Retinal pigment epithelial cell (primary cell): ENCODE measurements around the gene FUT7.

Source experiments
- DNase-seq: peaks from one replicate; pipeline ENCODE4 v3.0.0-alpha.2; 2010; ENCODE audit warnings: low read depth
- H3K4me3 ChIP-seq: 2 replicates; pipeline ENCODE4 v1.5.1; 2011; ENCODE audit warnings: mild to moderate bottlenecking, low read length, control low read depth, moderate library complexity
- TF ChIP-seq, protein P1 (sequence below): conservative IDR thresholded peaks from 2 replicates; pipeline ENCODE4 v1.5.1; 2011; ENCODE audit warnings: low read depth, low read length, control low read depth, inconsistent platforms

The FUT7 gene

DNA sequence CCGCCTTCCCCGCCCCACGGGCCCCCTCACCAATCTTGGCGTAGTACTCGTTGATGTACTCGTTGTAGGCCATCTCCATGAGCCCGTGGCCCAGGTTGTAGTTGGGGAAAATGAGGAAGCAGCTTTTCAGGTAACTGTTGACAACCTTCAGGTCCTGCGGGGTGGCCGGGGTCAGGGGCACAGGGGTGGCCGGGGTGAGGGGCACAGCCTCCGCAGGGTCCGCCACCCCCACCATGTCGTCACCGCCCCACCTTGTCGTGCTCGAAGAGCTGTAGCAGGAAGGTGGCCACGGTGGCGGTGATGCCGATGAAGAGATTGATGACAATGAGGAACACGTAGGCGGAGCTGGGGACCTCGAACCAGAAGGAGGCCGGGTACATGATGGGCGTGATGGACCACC lies 20.7 kb downstream of the FUT7 start:
- H3K4me3 ChIP-seq = no peak overlapping the region
- TF ChIP-seq, protein P1, sequence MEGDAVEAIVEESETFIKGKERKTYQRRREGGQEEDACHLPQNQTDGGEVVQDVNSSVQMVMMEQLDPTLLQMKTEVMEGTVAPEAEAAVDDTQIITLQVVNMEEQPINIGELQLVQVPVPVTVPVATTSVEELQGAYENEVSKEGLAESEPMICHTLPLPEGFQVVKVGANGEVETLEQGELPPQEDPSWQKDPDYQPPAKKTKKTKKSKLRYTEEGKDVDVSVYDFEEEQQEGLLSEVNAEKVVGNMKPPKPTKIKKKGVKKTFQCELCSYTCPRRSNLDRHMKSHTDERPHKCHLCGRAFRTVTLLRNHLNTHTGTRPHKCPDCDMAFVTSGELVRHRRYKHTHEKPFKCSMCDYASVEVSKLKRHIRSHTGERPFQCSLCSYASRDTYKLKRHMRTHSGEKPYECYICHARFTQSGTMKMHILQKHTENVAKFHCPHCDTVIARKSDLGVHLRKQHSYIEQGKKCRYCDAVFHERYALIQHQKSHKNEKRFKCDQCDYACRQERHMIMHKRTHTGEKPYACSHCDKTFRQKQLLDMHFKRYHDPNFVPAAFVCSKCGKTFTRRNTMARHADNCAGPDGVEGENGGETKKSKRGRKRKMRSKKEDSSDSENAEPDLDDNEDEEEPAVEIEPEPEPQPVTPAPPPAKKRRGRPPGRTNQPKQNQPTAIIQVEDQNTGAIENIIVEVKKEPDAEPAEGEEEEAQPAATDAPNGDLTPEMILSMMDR = no peak
- DNase-seq = no peak

DNA sequence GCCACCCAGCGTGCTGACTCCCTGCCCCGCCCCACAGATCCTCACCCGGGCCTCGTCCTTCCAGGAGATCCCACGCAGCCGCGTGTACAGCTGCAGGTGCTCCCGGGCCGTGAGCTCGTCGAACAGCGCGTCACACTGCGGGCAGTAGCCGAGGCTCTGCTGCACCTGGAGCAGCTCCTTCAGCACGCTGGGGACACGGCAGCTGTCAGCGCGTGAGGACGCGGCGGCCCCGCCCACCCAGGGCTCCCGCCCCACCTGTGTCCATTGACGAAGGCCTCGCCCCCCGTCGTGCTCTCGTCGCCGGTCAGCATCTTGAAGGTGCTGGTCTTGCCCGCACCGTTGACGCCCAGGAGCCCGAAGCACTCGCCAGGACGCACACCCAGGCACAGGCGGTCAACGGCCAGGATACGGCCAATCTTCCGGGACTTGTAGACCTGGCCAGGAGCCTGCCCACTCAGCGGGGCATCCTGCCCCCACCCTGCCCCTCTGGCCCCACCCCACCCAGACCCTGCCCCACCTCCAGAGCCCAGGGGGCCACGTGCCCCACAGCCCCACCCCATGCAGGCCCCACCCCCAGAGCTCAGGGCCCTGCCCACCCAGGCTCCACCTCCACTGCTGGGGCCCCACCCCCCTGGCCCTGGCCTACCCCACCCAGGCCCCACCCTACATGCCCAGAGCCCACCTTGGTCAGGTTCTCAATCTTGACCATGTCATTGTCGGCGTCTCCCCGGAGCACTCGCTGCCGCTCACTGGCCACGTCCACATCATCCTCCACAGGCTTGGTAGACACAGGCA lies 21.8 kb downstream of the FUT7 start:
- no peak overlapping the region for H3K4me3 ChIP-seq
- DNase-seq = no peak
- TF ChIP-seq, protein P1 = no peak

DNA sequence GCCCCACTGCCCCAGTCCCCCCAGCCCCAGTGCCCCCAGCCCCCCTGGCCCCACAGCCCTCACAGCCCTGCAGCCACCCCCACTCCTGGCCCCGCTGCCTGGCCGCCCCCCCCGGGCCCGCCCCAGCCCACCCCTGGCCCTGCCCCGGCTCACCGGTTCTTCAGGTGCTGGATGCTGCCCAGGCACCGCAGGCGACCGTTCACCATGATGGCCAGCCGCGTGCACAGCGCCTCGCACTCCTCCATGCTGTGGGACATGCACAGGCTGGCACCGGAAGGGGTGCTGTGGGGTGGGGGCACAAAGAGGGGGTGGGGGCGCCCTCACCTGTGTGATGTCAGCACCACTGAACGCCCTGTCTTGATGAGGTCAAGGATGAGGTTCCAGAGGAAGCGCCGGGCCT lies 22.7 kb downstream of the FUT7 start:
- DNase-seq = no peak
- TF ChIP-seq, protein P1 = no peak
- no peak overlapping the region for H3K4me3 ChIP-seq

DNA sequence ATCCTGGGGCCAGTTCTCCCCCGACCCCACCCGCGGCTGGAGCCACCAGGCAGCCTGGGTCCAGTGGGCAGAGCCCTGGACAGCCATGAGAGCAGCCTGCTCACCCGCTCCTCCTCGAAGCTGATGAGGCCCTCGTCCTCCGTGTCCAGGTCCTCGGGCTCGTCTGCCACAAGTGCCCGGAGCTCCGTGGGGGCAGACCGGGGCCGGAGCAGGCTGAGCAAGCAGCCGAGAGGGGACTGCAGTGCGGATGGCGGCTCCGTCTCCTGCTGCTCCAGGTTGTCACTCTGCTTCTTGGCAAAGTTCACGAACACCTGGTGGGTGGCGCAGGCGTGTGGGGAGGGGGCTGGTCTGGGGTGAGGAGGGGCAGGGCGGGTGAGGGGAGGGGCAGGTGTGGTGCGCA lies 23.6 kb downstream of the FUT7 start:
- TF ChIP-seq, protein P1 = no peak
- DNase-seq = no peak
- no peak overlapping the region for H3K4me3 ChIP-seq

DNA sequence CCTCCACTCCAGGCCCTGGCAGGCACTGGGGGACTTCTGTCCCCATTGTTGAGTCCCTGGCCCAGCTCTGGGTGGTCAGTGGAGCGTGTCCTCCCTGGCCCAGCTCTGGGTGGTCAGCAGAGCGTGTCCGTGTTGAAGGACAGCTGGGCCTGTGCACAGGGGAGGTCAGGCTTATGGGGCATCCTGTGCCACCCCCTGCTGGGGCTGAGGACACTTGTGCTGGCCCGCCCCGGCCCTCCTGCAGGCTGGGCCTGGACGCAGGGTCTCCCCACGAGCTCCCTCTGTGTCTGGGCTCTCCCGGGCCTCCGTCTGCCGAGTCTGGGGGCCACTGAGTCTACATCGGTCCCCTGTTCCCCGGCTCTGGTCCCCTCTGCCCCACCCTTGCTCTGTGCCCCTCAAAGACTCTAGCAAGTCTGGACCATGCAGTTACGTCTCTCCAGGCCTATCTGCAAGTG lies 24.0 kb downstream of the FUT7 start:
- no peak for DNase-seq
- TF ChIP-seq, protein P1 = no peak
- H3K4me3 ChIP-seq = no peak overlapping the region

DNA sequence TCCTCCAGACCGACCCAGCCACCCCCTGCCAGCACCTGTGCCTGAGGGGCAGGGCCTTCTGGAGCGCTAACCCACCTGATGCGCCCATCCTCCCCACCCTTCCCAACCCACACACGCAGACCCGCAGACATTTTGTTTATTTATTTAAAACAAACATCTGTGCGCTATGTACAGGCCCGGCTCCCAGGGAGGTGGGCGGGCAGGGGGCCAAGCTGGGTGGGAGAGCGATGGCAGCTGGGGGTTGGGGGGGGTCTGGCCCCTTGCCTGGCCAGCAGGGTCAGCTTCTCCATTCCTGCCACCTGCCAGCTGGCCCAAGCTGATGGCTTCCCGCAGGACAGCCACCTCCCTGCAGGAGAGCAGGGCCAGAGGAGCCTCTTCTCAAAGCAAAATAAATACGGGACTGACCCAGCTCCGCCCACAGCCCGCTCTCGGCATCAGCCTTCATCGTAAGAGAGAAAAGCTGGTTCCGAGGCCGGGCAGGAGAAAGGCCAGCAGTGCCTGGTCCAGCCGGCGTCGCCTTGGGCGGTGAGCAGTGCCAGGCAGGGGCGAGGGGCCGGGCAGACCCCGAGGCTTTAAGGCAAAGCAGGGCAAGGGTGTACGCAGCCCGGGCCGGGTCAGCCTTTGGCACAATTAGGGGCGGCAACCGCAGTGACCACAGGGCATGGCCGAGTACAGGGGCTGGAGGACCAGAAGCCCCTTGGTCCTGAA lies 24.6 kb downstream of the FUT7 start:
- TF ChIP-seq, protein P1 = no peak
- no peak for DNase-seq
- no peak overlapping the region for H3K4me3 ChIP-seq
